ENCODE data around the gene FUT7. TPM values are rescaled to one million over a fixed set of nuclear protein-coding genes. Genes with fewer than 3 reads are reported as not detected.

Gene FUT7
- total and polyA plus RNA-seq, 2 donors from 2014 or later: 0.60 TPM; not detected in 1

DNA sequence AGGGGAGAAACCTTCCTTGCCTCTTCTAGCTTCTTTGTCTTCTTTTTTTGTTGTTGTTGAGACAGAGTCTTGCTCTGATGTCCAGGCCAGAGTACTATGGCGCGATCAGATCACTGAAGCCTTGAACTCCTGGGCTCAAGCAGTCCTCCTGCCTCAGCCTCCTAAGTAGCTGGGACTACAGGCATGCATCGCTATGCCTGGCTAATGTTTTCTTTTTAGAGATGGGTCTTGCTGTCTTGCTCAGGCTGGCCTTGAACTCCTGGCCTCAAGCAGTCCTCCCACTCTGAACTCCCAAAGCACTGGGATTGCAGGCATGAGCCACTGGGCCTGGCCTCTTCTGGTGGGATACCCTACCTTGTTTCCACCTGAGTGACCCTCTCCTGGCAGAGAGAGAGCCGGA lies 43.0 kb downstream of the FUT7 start:
- Histone ChIP-seq H3K36me3 (ENCODE audit: control insufficient read depth in 2 of 3, insufficient read depth in 3 of 3, low read length in 3 of 3) (peaks cover 0 to 5% (median 1%) of the 10 kb centered on the region in 3 donors), H3K27ac (ENCODE audit: low read depth in 2 of 2, low read length in 2 of 2) (no peak overlapping the region), H3K9me3 (ENCODE audit: control insufficient read depth in 2 of 3, insufficient read depth in 1 of 3, low read length in 3 of 3) (no peaks in the 10 kb centered on the region), H3K4me3 (ENCODE audit: low read length in 3 of 3) (no peak overlapping the region), H3K4me1 (ENCODE audit: control insufficient read depth in 2 of 3, insufficient read depth in 2 of 3, low read depth in 1 of 3, low read length in 3 of 3) (peaks cover 0 to 7% (median 7%) of the 10 kb centered on the region in 3 donors), H3K27me3 (ENCODE audit: control insufficient read depth, insufficient read depth, low read length) (peaks cover 4% of the 10 kb centered on the region), H3K9ac (ENCODE audit: low read length in 3 of 3) (no peak overlapping the region)
- TF ChIP-seq, protein P1, sequence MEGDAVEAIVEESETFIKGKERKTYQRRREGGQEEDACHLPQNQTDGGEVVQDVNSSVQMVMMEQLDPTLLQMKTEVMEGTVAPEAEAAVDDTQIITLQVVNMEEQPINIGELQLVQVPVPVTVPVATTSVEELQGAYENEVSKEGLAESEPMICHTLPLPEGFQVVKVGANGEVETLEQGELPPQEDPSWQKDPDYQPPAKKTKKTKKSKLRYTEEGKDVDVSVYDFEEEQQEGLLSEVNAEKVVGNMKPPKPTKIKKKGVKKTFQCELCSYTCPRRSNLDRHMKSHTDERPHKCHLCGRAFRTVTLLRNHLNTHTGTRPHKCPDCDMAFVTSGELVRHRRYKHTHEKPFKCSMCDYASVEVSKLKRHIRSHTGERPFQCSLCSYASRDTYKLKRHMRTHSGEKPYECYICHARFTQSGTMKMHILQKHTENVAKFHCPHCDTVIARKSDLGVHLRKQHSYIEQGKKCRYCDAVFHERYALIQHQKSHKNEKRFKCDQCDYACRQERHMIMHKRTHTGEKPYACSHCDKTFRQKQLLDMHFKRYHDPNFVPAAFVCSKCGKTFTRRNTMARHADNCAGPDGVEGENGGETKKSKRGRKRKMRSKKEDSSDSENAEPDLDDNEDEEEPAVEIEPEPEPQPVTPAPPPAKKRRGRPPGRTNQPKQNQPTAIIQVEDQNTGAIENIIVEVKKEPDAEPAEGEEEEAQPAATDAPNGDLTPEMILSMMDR (IDR thresholded peaks at IDR 0.05; ENCODE audit: borderline replicate concordance, extremely low read depth, insufficient read depth): no peak
- DNase-seq (no peak), FAIRE-seq (no peak)
- intact Hi-C loops (cut with DNase I): no loop called here

DNA sequence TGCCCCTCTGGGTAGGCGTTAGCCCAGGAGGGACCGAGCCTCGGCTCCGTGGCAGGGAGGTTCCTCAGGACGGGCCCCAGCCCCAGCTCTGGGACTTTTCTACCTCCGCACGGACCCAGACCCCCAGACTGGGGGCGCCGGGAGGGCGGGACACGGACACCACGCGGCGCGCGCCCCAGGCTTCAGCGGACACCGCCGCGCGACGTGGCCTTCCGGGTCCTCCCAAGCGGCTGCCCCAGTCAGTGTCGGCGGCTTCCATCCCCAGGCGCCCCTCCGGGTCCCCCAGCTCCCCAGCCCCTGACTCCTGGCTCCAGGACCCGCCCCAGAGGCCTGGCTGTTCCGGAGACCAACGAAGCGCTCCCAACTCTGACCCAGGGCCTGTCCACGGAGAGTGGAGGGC lies 46.0 kb downstream of the FUT7 start:
- H3K9ac ChIP-seq (ENCODE audit: low read length in 3 of 3): no peak overlapping the region
- no peaks in the 10 kb centered on the region for H3K9me3 ChIP-seq (ENCODE audit: control insufficient read depth in 2 of 3, insufficient read depth in 1 of 3, low read length in 3 of 3)
- intact Hi-C loops (cut with DNase I): no loop called here
- no peak for FAIRE-seq
- no peak overlapping the region for H3K27ac ChIP-seq (ENCODE audit: low read depth in 2 of 2, low read length in 2 of 2)
- no peak overlapping the region for H3K4me3 ChIP-seq (ENCODE audit: low read length in 3 of 3)
- H3K27me3 ChIP-seq (ENCODE audit: control insufficient read depth, insufficient read depth, low read length): peaks cover 7% of the 10 kb centered on the region
- TF ChIP-seq, protein P1 (IDR thresholded peaks at IDR 0.05; ENCODE audit: borderline replicate concordance, extremely low read depth, insufficient read depth): no peak
- no peak for DNase-seq
- no peaks in the 10 kb centered on the region for H3K4me1 ChIP-seq (ENCODE audit: control insufficient read depth in 2 of 3, insufficient read depth in 2 of 3, low read depth in 1 of 3, low read length in 3 of 3)
- H3K36me3 ChIP-seq (ENCODE audit: control insufficient read depth in 2 of 3, insufficient read depth in 3 of 3, low read length in 3 of 3): peaks cover 0 to 3% (median 0%) of the 10 kb centered on the region in 3 donors

DNA sequence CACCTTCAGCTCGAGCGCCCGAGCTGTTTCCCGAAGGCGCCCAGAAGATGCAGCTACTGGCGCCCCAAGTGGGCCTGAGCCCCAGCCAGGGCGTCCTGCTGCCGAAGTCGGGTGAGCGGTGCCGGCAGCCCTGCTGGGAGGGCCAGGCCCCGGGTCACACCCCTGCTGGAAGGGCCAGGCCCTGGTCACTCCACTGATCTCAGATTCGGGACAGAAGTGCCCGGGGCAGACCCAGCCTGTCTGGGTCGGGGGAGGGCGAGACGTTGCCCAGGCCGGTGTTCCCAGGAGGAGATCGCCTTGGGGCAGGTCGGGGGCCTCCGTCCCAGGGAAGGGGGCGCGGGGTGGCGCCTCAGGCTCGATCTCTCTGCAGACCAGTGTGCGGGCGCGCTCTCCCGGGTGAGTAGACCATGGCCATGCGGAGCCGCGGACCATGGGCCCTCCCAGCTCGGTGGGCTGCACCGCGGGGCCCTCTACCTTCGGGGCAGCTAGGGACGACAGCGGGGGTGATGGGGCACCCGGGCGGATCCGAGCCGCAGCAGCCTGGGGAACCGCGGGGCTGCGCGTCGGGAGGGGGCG lies 46.8 kb downstream of the FUT7 start:
- H3K36me3 ChIP-seq (ENCODE audit: control insufficient read depth in 2 of 3, insufficient read depth in 3 of 3, low read length in 3 of 3): peaks cover 0 to 3% (median 0%) of the 10 kb centered on the region in 3 donors
- intact Hi-C loops (cut with DNase I): no loop called here
- H3K4me3 ChIP-seq (ENCODE audit: low read length in 3 of 3): no peak overlapping the region
- DNase-seq: peak in 1 of 5 donors; percentile 33
- H3K9ac ChIP-seq (ENCODE audit: low read length in 3 of 3): no peak overlapping the region
- no peak for FAIRE-seq
- TF ChIP-seq, protein P1 (IDR thresholded peaks at IDR 0.05; ENCODE audit: borderline replicate concordance, extremely low read depth, insufficient read depth): no peak
- H3K27ac ChIP-seq (ENCODE audit: low read depth in 2 of 2, low read length in 2 of 2): no peak overlapping the region
- peaks cover 7% of the 10 kb centered on the region for H3K27me3 ChIP-seq (ENCODE audit: control insufficient read depth, insufficient read depth, low read length)
- H3K4me1 ChIP-seq (ENCODE audit: control insufficient read depth in 2 of 3, insufficient read depth in 2 of 3, low read depth in 1 of 3, low read length in 3 of 3): no peaks in the 10 kb centered on the region
- no peaks in the 10 kb centered on the region for H3K9me3 ChIP-seq (ENCODE audit: control insufficient read depth in 2 of 3, insufficient read depth in 1 of 3, low read length in 3 of 3)
